GM23338 (cell line): ENCODE measurements around the gene CBFA2T3. TPM values are rescaled to one million over a fixed set of nuclear protein-coding genes. Genes with fewer than 3 reads are reported as not detected.

Source experiments
- ATAC-seq: fragments of 200-7000 bp; cut with Tn5 transposase; 3 replicates; pipeline ENCODE4 v1.9.1; 2020
- DNase-seq: peaks from one replicate; pipeline ENCODE4 v3.0.0-alpha.2; 2015; ENCODE audit warnings: low spot score
- H2AFZ ChIP-seq: fragments of 200-600 bp; sonication (generic); 2 replicates; pipeline ENCODE4 v1.8.0; 2016; ENCODE audit warnings: antibody characterized with exemption, mild to moderate bottlenecking, moderate library complexity
- H3F3A ChIP-seq: fragments of 200-600 bp; sonication (generic); replicated peaks from 2 replicates; pipeline ENCODE4 v1.8.0; 2017; ENCODE audit warnings: antibody characterized with exemption, mixed run types, low read depth
- H3K27ac ChIP-seq: fragments of 200-600 bp; sonication (generic); 2 replicates; pipeline ENCODE4 v1.6.1; 2016; ENCODE audit warnings: low read depth
- H3K27me3 ChIP-seq: fragments of 200-600 bp; sonication (generic); 2 replicates; pipeline ENCODE4 v1.8.0; 2016; ENCODE audit warnings: mild to moderate bottlenecking, mixed run types, moderate library complexity; ENCODE audit not compliant: insufficient read depth
- H3K36me3 ChIP-seq: fragments of 200-600 bp; sonication (generic); 2 replicates; pipeline ENCODE4 v1.8.0; 2016; ENCODE audit warnings: mild to moderate bottlenecking; ENCODE audit not compliant: insufficient read depth
- H3K4me1 ChIP-seq: fragments of 200-600 bp; sonication (generic); 2 replicates; pipeline ENCODE4 v1.8.0; 2016; ENCODE audit warnings: mild to moderate bottlenecking, moderate library complexity; ENCODE audit not compliant: insufficient read depth
- H3K4me2 ChIP-seq: fragments of 200-600 bp; sonication (generic); 2 replicates; pipeline ENCODE4 v1.7.1; 2017; ENCODE audit warnings: mixed run types
- H3K4me3 ChIP-seq: fragments of 200-600 bp; sonication (generic); 2 replicates; pipeline ENCODE4 v1.6.1; 2016; ENCODE audit warnings: mixed run types
- H3K79me2 ChIP-seq: fragments of 200-600 bp; sonication (generic); replicated peaks from 2 replicates; pipeline ENCODE4 v1.8.0; 2017; ENCODE audit warnings: mild to moderate bottlenecking; ENCODE audit not compliant: insufficient read depth
- H3K9me2 ChIP-seq: fragments of 200-600 bp; sonication (generic); 2 replicates; pipeline ENCODE4 v1.8.0; 2017; ENCODE audit not compliant: insufficient read depth
- H4K20me1 ChIP-seq: fragments of 200-600 bp; sonication (generic); replicated peaks from 2 replicates; pipeline ENCODE4 v1.8.0; 2017; ENCODE audit warnings: mild to moderate bottlenecking; ENCODE audit not compliant: insufficient read depth
- H3K27ac Mint-ChIP-seq: 2 replicates; pipeline ENCODE4 v1.8.0; 2020; ENCODE audit warnings: inconsistent platforms, mild to moderate bottlenecking, moderate library complexity, mixed read lengths
- H3K27me3 Mint-ChIP-seq: 3 replicates; pipeline ENCODE4 v1.8.0; 2022; ENCODE audit warnings: low read depth, mild to moderate bottlenecking, moderate library complexity, mixed read lengths, inconsistent platforms; ENCODE audit not compliant: insufficient read depth, poor library complexity
- H3K36me3 Mint-ChIP-seq: 3 replicates; pipeline ENCODE4 v1.8.0; 2021; ENCODE audit warnings: low read depth, mild to moderate bottlenecking, inconsistent platforms, moderate library complexity, mixed read lengths
- H3K4me1 Mint-ChIP-seq: 3 replicates; pipeline ENCODE4 v1.8.0; 2020; ENCODE audit warnings: mild to moderate bottlenecking, inconsistent platforms, mixed read lengths
- H3K4me3 Mint-ChIP-seq: 3 replicates; pipeline ENCODE4 v1.8.0; 2021; ENCODE audit warnings: moderate library complexity, mild to moderate bottlenecking, inconsistent platforms, mixed read lengths
- H3K9me3 Mint-ChIP-seq: 3 replicates; pipeline ENCODE4 v1.8.0; 2020; ENCODE audit warnings: moderate library complexity, mild to moderate bottlenecking, inconsistent platforms, mixed read lengths
- CREB1 ChIP-seq: fragments of 250-450 bp; sonication (Bioruptor Pico); IDR thresholded peaks from 2 replicates; pipeline ENCODE4 v1.5.0; 2020; ENCODE audit warnings: low read depth, mild to moderate bottlenecking, moderate library complexity
- EZH2 ChIP-seq: fragments of 200-600 bp; sonication (generic); IDR thresholded peaks from one replicate; pipeline ENCODE4 v1.8.0; 2017; ENCODE audit warnings: antibody characterized with exemption, mild to moderate bottlenecking, low read depth; ENCODE audit not compliant: unreplicated experiment
- EZH2phosphoT487 ChIP-seq: fragments of 200-600 bp; sonication (generic); IDR thresholded peaks from one replicate; pipeline ENCODE4 v1.8.1; 2018; ENCODE audit warnings: antibody characterized with exemption; ENCODE audit not compliant: unreplicated experiment
- JUNB ChIP-seq: IDR thresholded peaks from one replicate; pipeline ENCODE4 v1.6.1; 2016; ENCODE audit warnings: antibody characterized with exemption; ENCODE audit not compliant: unreplicated experiment
- NANOG ChIP-seq: IDR thresholded peaks from 2 replicates; pipeline ENCODE4 v1.6.1; 2016; ENCODE audit warnings: antibody characterized with exemption, borderline replicate concordance
- STAT1 ChIP-seq: IDR thresholded peaks from one replicate; pipeline ENCODE4 v1.6.1; 2016; ENCODE audit warnings: antibody characterized with exemption; ENCODE audit not compliant: unreplicated experiment
- ZNF114 ChIP-seq: fragments of 250-450 bp; sonication (Bioruptor Pico); IDR thresholded peaks from 2 replicates; pipeline ENCODE4 v1.5.0; 2020; ENCODE audit warnings: mild to moderate bottlenecking, moderate library complexity
- ZNF462 ChIP-seq: fragments of 250-450 bp; sonication (Bioruptor Pico); IDR thresholded peaks from 2 replicates; pipeline ENCODE4 v1.5.0; 2020; ENCODE audit warnings: mild to moderate bottlenecking, moderate library complexity
- polyA plus RNA-seq: library from polyadenylated mRNA; unstranded; fragments of >200 nt; fragmentation: Nextera tagmentation; extraction: Ambion mirVana; gene quantifications from 2 replicates; pipeline ENCODE4 v1.2.1, GENCODE V29; 2016
- total RNA-seq: library from RNA; depleted of rRNA; stranded (reverse); fragments of >200 nt; shearing (Covaris generic); gene quantifications from 2 replicates; pipeline ENCODE4 v1.2.3, GENCODE V29; 2014
- TF ChIP-seq, protein P1 (sequence below): IDR thresholded peaks from 2 replicates; pipeline ENCODE4 v1.6.1; 2016; ENCODE audit warnings: antibody characterized with exemption
- TF ChIP-seq, protein P2 (sequence below): IDR thresholded peaks from one replicate; pipeline ENCODE4 v1.6.1; 2018; ENCODE audit warnings: antibody characterized with exemption; ENCODE audit not compliant: unreplicated experiment

CBFA2T3 gene
- total and polyA plus RNA-seq, 2 experiments from 2014 or later: 0.87 to 1.5 TPM

GRCh38 chr16:88909431-88910210 is 67.4 kb downstream of the CBFA2T3 start:
- Histone ChIP-seq H3K9me2 (no peaks in the 10 kb centered on the region), H3K4me3 (no peak overlapping the region), H3K4me1 (no peaks in the 10 kb centered on the region), H3K36me3 (no peaks in the 10 kb centered on the region), H4K20me1 (no peaks in the 10 kb centered on the region), H3K27me3 (no peaks in the 10 kb centered on the region), H3K79me2 (no peaks in the 10 kb centered on the region), H3F3A (no peaks in the 10 kb centered on the region), H3K27ac (no peak overlapping the region), H3K4me2 (no peak overlapping the region), H2AFZ (no peak overlapping the region)
- no peak for ATAC-seq
- Mint-ChIP-seq H3K4me1 (peaks cover 5% of the 10 kb centered on the region; the same call in 2 of the 3 replicates), H3K27me3 (peaks cover 13% of the 10 kb centered on the region), H3K4me3 (no peak overlapping the region), H3K36me3 (no peaks in the 10 kb centered on the region; the same call in 2 of the 3 replicates), H3K27ac (no peak overlapping the region), H3K9me3 (no peaks in the 10 kb centered on the region; the same call in 1 of the 3 replicates)
- no peak for DNase-seq
- no peak for TF ChIP-seq ZNF462 (CRISPR knock-in tag)
- TF ChIP-seq EZH2phosphoT487: no peak
- TF ChIP-seq, protein P1, sequence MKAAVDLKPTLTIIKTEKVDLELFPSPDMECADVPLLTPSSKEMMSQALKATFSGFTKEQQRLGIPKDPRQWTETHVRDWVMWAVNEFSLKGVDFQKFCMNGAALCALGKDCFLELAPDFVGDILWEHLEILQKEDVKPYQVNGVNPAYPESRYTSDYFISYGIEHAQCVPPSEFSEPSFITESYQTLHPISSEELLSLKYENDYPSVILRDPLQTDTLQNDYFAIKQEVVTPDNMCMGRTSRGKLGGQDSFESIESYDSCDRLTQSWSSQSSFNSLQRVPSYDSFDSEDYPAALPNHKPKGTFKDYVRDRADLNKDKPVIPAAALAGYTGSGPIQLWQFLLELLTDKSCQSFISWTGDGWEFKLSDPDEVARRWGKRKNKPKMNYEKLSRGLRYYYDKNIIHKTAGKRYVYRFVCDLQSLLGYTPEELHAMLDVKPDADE: no peak
- TF ChIP-seq STAT1: no peak
- TF ChIP-seq EZH2: no peak
- no peak for TF ChIP-seq ZNF114 (CRISPR knock-in tag)
- TF ChIP-seq, protein P2, sequence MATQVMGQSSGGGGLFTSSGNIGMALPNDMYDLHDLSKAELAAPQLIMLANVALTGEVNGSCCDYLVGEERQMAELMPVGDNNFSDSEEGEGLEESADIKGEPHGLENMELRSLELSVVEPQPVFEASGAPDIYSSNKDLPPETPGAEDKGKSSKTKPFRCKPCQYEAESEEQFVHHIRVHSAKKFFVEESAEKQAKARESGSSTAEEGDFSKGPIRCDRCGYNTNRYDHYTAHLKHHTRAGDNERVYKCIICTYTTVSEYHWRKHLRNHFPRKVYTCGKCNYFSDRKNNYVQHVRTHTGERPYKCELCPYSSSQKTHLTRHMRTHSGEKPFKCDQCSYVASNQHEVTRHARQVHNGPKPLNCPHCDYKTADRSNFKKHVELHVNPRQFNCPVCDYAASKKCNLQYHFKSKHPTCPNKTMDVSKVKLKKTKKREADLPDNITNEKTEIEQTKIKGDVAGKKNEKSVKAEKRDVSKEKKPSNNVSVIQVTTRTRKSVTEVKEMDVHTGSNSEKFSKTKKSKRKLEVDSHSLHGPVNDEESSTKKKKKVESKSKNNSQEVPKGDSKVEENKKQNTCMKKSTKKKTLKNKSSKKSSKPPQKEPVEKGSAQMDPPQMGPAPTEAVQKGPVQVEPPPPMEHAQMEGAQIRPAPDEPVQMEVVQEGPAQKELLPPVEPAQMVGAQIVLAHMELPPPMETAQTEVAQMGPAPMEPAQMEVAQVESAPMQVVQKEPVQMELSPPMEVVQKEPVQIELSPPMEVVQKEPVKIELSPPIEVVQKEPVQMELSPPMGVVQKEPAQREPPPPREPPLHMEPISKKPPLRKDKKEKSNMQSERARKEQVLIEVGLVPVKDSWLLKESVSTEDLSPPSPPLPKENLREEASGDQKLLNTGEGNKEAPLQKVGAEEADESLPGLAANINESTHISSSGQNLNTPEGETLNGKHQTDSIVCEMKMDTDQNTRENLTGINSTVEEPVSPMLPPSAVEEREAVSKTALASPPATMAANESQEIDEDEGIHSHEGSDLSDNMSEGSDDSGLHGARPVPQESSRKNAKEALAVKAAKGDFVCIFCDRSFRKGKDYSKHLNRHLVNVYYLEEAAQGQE: no peak
- TF ChIP-seq CREB1 (CRISPR knock-in tag): no peak
- no peak for TF ChIP-seq NANOG
- TF ChIP-seq JUNB: no peak
